Fibroblast of mammary gland (primary cell): ENCODE data around the gene VPS54.

ENCODE experiments used
- DNase-seq: peaks from one replicate; pipeline ENCODE4 v3.0.0-alpha.2; 2010; ENCODE audit warnings: low read depth
- H3K4me3 ChIP-seq: 2 replicates; pipeline ENCODE4 v1.5.1; 2011; ENCODE audit warnings: low read depth, mild to moderate bottlenecking, low read length, moderate library complexity; ENCODE audit not compliant: control insufficient read depth
- CTCF ChIP-seq: conservative IDR thresholded peaks from 2 replicates; pipeline ENCODE4 v1.5.1; 2011; ENCODE audit warnings: low read depth, low read length, inconsistent platforms; ENCODE audit not compliant: control insufficient read depth, insufficient read depth

VPS54 gene

GRCh38 chr2:63879876-63880433, 139.3 kb downstream of the VPS54 start:
- H3K4me3 ChIP-seq = no peak overlapping the region
- TF ChIP-seq CTCF = no peak
- no peak for DNase-seq

- DNase-seq = no peak
- H3K4me3 ChIP-seq = no peak overlapping the region
- TF ChIP-seq CTCF = no peak
Observed at GRCh38 chr2:63878486-63878885, 140.7 kb downstream of the VPS54 start.

- no peak for TF ChIP-seq CTCF
- DNase-seq = no peak
- no peak overlapping the region for H3K4me3 ChIP-seq
Observed at GRCh38 chr2:63876311-63876710, 142.9 kb downstream of the VPS54 start.

- no peak overlapping the region for H3K4me3 ChIP-seq
- DNase-seq = peak; percentile 33
- TF ChIP-seq CTCF = no peak
Observed at GRCh38 chr2:63875559-63876245, 143.5 kb downstream of the VPS54 start.

- TF ChIP-seq CTCF = no peak
- no peak overlapping the region for H3K4me3 ChIP-seq
- DNase-seq = peak; percentile 79
Observed at GRCh38 chr2:63875131-63875527, 144.1 kb downstream of the VPS54 start.

GRCh38 chr2:63874204-63875130, 144.8 kb downstream of the VPS54 start:
- TF ChIP-seq CTCF = no peak
- DNase-seq = no peak
- no peak overlapping the region for H3K4me3 ChIP-seq
